GM10248 (cell line): Measurements from ENCODE around the gene EME1.

Source experiments
- CTCF ChIA-PET: fragments of 300-600 bp; sonication (Branson Sonifier 250); formaldehyde crosslinking; extraction: SDS; loops from one replicate; lab custom pipeline; 2021; ENCODE audit warnings: antibody characterized with exemption; lab: Yijun Ruan, JAX
- POLR2A ChIA-PET: fragments of 350-650 bp; sonication (Branson Sonifier 250); formaldehyde crosslinking; extraction: SDS; loops from one replicate; lab custom pipeline; 2020; ENCODE audit warnings: antibody characterized with exemption; lab: Yijun Ruan, JAX
- DNase-seq: peaks from one replicate; pipeline ENCODE4 v3.0.0; 2012; ENCODE audit errors: extremely low spot score
- CTCF ChIP-seq: IDR thresholded peaks from 2 replicates; pipeline ENCODE4 v1.5.1; 2012; ENCODE audit warnings: mild to moderate bottlenecking, low read depth; ENCODE audit errors: extremely low read depth, missing control alignments, control extremely low read depth

EME1 gene

GRCh38 chr17:50429793-50430192 is 56.8 kb downstream of the EME1 start:
- TF ChIP-seq CTCF, result no peak
- CTCF ChIA-PET, result interaction anchor here (1.4 to 3.7 kb wide), 4 partner anchors 8 to 68 kb away, joined by 3 to 31 read pairs (median 4); partner anchors contain the start of gene LRRC59
- no peak for DNase-seq
- POLR2A ChIA-PET, result no interaction called here
